ENCODE data around the gene GPER1. TPM values are rescaled to one million over a fixed set of nuclear protein-coding genes. Genes with fewer than 3 reads are reported as not detected.
"Not testable (repeated sequence)": the region's sequence is repeated elsewhere in the genome, so short reads cannot be mapped to it uniquely, and the experiment has no call there.

The GPER1 gene
- polyA plus RNA-seq (ENCODE audit: insufficient read length): 14.2 TPM

DNA sequence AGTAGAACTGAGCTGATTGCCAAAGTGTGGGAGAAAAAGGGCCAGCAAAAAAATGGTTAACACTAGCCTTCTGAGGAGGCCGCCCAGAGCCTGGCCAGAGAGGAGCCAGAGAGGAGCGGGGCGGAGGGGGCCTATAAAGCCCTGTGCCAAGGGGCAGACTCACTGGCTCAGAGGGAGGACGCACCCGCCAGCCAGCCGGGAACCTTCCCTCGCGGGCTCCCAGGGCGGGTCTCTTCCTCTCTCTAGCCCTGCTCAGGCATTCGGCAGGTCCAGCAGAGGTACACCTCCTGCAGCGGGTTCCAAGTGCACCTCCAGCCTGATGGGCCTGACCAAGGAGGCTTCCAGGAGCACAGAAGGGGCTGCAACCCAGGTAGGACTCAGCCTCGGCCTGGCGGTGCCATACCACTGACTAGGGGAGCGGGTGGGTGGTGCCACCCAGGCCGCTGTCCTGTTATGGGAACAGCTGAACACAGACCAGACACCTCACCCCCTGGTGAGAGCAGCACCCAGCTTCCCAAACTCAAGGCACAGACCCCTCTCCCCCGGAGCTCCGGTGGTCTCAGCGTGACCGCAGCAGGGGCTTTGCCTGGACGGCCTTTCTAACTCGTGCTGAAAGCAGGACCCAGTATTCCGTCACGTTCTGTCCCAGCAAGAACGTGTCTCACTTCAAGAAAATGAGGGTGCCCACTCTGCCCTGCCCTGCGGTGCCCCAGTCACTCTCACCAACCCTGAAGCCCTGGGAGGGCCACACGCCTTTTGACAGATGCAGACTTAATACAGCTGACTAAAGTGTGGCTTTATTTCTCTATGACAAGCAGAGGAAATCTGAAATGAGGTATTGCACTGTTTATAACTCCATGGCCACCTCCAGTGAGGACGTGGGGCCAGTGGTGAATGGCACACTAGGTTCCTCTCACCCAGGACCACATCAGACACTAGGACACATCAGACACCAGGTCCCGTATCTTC is at the start of gene GPER1:
GPER1 (plus strand) TSS at position 162 of the 969 bp plus-strand sequence. CDS start 3,616 bp downstream, outside the sequence.
- DNase-seq: no peak

DNA sequence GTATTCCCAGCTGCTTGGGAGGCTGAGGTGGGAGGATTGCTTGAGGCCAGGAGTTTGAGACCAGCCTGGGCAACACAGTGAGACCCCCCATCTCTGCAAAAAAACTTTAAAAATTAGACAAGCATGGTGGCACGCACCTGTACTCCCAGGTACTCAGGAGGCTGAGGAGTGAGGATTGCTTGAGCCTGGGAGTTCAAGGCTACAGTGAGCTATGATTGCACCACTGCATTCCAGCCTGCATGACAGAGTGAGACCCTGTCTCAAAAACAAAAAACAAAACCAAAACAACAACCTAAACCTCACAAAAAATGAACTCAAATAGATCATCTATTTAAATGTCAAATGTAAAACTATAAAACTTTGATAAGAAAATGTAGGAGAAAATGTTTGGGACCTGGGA is 47.7 kb upstream of the GPER1 start:
- not testable (repeated sequence) for DNase-seq

DNA sequence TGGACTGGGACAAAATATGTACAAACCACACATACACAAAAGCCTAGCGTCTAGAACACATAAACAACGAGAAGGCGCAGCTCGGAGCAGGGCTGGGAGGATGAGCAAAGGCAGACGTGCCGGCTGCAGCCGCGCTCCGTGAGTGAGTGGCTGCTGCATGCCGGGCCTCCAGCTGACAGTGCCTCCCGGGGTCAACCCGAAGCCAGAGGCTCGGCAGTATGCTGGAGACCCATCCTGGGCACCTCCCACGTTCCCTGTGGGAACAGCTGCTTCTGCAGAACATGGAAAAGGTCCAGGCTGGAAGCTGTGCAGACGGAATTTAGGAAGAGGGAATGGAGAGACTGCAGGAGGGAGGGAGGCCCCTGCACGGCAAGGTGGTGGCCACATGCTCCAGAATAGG is 47.1 kb upstream of the GPER1 start:
- peak; percentile 71 for DNase-seq

DNA sequence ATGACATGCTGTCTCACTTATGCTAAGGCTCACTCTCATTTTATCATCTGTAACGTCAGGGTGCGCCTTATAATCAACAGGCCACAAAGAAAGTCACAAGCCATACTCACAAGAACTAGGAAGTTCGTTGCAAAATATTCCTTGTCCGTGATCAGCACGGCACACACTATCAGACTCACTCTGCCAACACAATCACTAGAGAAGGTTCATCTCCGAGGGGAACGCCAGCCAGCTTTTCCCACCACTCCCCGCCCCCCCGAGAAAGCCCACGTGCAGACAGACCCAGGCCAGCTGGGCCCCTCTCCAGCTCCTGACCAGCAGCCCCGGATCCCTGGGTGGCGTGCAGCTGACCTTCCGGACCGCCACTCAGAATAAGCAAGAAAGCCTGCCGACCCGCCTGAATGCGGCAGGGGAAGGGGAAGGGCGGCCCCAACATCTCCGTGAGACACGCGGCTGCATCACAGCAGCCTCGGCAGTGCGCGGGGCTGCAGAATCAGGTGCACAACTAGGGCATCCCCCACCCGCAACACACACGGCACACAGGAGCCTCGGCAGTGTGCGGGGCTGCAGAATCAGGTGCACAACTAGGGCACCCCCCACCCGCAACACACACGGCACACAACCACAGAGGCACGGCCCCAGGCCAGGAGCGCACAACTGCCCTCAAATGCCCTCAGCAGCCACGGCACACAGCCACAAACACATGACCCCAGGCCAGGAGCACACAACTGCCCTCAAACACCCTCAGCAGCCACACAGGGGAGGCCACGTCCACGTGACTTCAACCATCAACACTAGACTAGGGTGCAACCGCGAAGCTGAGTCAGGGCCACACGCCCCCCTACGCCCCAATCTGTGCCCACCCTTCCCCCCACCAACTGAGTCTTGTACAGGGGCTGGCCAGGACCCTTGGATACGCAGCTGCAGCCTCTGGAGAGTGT is 46.1 kb upstream of the GPER1 start:
- DNase-seq: no peak

DNA sequence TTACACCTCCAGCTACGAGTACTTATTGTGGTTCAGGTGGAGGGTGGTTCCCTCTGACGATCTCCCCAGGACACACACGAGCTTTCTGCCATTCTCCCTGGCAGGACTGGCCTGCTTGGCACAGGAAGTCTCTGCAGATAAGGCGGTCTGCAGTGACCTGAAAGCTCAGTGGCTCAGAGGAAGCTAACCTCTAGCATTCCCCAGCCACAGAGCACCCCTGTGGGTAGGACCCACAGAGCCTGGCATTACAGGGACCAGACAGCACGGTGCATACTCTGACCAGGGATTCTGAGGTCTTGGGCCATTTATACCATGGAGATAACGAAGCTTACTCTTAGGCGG is 45.5 kb upstream of the GPER1 start:
- DNase-seq: no peak

GRCh38 chr7:1043552-1044188 is 44.2 kb upstream of the GPER1 start:
- no peak for DNase-seq

DNA sequence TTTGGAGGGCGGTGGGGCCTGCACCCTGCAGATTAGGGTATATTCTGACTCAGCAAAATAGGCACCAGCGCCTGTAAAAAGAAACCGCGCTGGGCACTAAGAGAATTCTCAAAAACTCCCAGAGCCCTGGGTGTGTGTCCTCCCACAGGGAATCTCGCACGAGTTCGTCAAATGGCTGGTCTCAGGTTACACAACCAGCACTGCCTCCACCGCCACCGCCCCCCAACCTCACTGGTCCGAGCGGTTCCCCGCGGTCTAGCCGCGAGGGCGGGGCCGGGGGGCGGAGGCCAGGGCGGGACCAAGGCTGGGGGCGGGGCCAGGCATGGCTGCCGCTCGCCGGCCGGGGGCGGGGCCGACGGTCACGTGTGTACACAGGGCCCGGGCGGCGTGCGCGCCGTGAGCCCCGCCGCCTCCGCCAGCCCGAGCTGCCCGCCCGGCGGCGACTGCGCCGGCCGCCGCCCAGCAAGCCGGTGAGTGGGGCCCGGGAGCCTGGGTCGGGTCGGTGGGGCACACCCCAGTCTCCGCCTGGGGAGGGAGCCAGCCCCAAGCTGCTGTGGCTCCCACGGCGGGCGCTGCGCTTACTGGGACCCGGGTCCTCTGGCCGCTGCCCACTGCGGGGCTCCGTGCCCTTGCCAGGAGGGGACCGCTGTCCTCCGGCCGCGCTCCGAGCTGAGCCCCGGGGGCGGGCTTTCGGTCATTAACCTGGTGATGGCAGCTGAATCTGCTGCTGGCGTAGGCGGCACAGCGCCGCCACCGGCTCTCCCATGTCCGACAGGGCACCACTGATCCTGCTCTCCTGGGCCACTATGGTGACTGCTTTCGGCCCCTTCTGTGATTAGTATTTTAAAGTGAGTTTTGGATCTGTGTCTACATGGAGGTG is 43.5 kb upstream of the GPER1 start, which contains the start of gene GPR146:
GPR146 (plus strand) TSS at position 358 of the 880 bp plus-strand sequence. CDS start 12,970 bp downstream, outside the sequence.
- peak; percentile 92 for DNase-seq

GRCh38 chr7:1045069-1046063 is 42.5 kb upstream of the GPER1 start:
- DNase-seq: no peak

- DNase-seq: no peak
Observed at GRCh38 chr7:1046722-1047679, 40.9 kb upstream of the GPER1 start.

DNA sequence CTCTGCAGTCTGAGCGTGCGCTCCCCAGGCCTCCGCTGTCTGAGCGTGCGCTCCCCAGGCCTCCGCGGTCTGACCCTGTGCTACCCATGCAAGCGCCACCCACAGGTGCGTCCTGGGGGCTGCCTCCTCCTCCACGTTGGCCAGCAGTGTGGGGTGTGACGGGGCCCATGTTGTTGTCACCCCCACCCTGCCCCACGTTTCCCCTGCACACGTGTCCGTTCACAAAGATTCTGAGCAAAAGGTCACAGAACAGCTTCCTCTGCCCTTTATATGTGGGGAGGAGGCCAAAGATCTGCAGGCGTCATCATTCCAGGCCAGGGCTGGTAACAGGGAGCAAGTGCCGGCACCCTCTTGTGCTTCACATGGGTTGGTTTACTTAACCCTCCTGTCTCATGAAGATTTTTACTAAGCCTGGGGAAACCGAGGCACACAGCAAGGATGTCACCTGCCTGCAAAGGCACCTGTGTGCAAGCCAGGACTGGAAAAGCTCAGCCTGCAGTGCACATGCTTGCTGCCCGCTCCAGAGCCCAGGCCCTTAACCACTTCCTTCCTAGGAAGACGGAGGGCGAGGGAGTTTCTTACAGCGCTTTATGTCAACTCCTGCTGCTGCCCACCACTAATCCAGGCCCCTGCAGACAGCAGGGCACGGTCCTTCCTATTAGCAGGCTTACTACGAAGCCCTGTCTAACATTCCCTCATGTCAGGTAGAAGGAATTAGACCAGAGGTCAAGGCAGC is 38.7 kb upstream of the GPER1 start:
- no peak for DNase-seq

GRCh38 chr7:1049801-1050200 is 38.1 kb upstream of the GPER1 start:
- DNase-seq: no peak

DNA sequence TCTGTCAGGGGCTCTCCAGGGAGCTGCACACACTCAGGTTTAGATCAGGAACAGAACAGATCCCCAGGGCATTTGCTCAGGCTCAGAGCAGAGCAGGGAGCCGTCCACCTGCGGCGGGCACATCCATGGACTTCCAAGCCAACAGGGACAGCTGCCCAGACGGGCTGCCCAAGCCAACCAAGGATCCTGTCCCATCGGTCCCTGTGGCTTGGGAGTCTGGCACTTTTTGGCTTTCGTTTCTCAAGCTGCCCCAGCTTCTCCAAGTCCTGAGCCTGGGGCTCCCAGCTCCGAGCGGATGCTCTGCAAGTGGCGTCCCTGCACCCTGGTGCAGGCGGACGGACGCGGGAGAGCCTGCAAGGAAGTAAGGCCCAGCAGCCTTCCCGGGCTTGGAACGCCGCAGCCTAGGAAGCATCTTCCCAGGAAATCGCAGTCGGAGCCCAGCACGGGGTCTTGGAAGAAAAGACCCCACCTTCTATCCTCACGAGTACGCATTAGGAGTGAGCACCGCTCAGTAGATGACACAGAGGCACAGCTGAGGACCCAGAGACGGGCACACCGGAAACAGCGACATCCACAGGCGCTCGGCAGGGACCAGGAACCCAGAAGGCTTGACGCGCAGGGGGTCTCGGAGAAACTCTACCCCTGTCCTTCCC is 37.5 kb upstream of the GPER1 start:
- no peak for DNase-seq

DNA sequence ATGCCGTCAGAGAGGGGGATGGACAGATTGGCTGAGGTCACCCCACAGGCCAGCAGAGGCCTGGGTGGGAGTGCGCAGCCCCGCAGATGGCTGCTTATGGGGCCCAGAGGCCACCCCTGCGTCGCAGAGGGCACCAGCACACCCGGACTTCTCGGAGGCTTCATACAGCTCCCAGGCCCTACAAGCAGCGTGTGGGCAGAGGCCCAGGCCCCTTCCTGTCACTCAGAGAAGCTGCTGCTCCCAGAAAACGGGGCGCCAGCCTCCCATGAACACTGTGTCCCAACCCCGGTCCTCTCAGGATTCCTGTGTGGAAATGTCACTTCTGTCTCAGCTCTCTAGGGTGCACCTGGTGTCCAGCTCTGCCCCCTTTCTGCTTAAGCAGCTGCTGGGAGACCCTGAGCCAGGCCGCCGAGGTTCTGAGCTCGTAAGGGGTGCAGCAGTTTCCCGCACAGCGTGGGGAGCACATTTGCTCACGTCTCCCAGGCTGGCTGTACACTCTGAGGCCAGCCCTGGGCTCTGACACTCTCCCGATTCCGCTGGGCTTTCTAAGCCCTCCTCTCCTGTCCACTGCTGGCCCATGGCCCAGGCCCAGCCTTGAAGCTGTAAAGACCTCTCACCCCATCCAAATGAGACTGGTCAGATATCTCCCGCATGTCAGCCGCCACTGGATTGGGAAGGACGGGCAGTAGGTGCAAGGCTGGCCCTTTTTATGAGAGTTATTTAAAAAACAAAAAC is 36.8 kb upstream of the GPER1 start:
- DNase-seq: no peak

DNA sequence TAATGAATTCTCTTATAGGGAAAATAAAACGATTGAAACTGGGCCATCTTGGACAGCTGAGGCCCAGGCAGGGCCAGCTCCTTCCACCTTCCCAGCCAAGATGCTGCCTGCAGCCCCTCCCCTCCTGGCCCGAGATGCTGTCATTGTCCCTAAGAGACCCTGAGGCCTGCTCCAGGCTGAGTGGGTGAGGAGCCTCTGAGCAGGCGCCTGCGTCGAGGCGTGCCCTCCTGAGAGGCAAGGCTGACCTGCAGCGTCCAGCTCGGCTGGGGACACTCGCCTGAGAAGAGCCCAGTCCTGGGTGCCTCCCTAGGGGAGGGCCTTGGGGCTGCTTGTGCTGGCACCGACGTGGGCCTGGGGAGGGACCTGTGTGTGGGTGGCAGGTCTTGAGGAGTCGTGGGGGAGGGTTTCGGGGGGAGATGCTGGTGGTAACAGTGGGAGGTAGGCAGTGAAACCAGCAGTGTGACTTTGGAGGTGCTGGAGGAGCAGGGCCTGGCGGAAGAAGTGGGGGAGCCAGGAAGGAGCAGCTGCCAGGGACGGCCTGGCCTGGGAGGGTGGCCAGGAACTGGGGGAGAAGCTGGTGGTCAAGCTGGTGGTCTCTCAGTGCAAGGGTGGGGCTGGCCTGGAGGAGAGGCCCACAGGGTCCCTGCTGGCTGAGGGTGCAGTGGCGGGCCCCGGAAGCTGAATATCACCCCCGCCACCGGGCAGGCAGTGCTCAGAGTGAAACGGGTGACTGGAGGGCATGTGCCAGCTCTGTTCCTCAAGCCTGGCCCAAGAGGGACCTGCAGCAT is 35.7 kb upstream of the GPER1 start:
- no peak for DNase-seq

- no peak for DNase-seq
Observed at GRCh38 chr7:1053002-1053411, 34.9 kb upstream of the GPER1 start.

GRCh38 chr7:1053816-1054370 is 34.0 kb upstream of the GPER1 start:
- no peak for DNase-seq

Data from hindlimb muscle (tissue), 1 donor.